OCI-LY7 (cell line): Measurements from ENCODE around the gene ATXN7L2. TPM values are rescaled to one million over a fixed set of nuclear protein-coding genes. Genes with fewer than 3 reads are reported as not detected.

Experiments used
- BruUV-seq: library from RNA; stranded (reverse); fragments of 400-500 nt; replicated peaks from 2 replicates; lab custom pipeline; 2021; lab: Mats Ljungman, UMichigan
- CTCF ChIA-PET: fragments of 300-600 bp; sonication (Branson Sonifier 250); formaldehyde crosslinking; loops from one replicate; lab custom pipeline; 2022; ENCODE audit warnings: antibody characterized with exemption; ENCODE audit not compliant: unreplicated experiment; lab: Charles Lee
- POLR2A ChIA-PET: fragments of 300-600 bp; sonication (Branson Sonifier 250); formaldehyde crosslinking; loops from one replicate; lab custom pipeline; 2022; ENCODE audit warnings: antibody characterized with exemption; lab: Charles Lee
- DNase-seq: peaks from one replicate; pipeline ENCODE4 v3.0.0-alpha.2; 2015; ENCODE audit warnings: low spot score
- H2AFZ ChIP-seq: fragments of 200-600 bp; sonication (generic), shearing (Covaris generic); 2 replicates; pipeline ENCODE4 v1.6.1; 2014; ENCODE audit warnings: mild to moderate bottlenecking, antibody characterized with exemption, low read length, moderate library complexity
- H3K27ac ChIP-seq: fragments of 200-600 bp; sonication (generic); 2 replicates; pipeline ENCODE4 v1.5.1; 2014; ENCODE audit warnings: mixed run types, low read depth, mild to moderate bottlenecking, moderate library complexity, low read length, inconsistent platforms; ENCODE audit not compliant: poor library complexity, severe bottlenecking
- H3K36me3 ChIP-seq: fragments of 200-600 bp; sonication (generic); 2 replicates; pipeline ENCODE4 v1.6.1; 2014; ENCODE audit warnings: mild to moderate bottlenecking, antibody characterized with exemption, low read length, moderate library complexity, mixed read lengths; ENCODE audit not compliant: insufficient read depth
- H3K4me1 ChIP-seq: fragments of 200-600 bp; sonication (generic); 2 replicates; pipeline ENCODE4 v1.5.1; 2014; ENCODE audit warnings: mild to moderate bottlenecking, low read length; ENCODE audit not compliant: insufficient read depth, poor library complexity, severe bottlenecking
- H3K4me2 ChIP-seq: fragments of 200-600 bp; sonication (generic); 2 replicates; pipeline ENCODE4 v1.6.1; 2014; ENCODE audit warnings: mild to moderate bottlenecking, low read length
- H3K4me3 ChIP-seq: fragments of 200-600 bp; sonication (generic); 2 replicates; pipeline ENCODE4 v1.5.1; 2014; ENCODE audit warnings: mild to moderate bottlenecking, low read depth, low read length; ENCODE audit not compliant: poor library complexity, severe bottlenecking
- H3K79me2 ChIP-seq: fragments of 200-600 bp; sonication (generic); 2 replicates; pipeline ENCODE4 v1.6.1; 2016; ENCODE audit warnings: low read depth, mild to moderate bottlenecking, low read length, moderate library complexity, mixed read lengths; ENCODE audit not compliant: insufficient read depth
- H3K9me2 ChIP-seq: fragments of 200-600 bp; sonication (generic); 2 replicates; pipeline ENCODE4 v1.6.1; 2016; ENCODE audit warnings: mild to moderate bottlenecking, low read length, mixed read lengths; ENCODE audit not compliant: insufficient read depth
- H3K9me3 ChIP-seq: fragments of 200-600 bp; sonication (generic); 2 replicates; pipeline ENCODE4 v1.6.1; 2014; ENCODE audit warnings: mild to moderate bottlenecking, mixed run types, low read length, mixed read lengths
- H4K20me1 ChIP-seq: fragments of 200-600 bp; sonication (generic); 2 replicates; pipeline ENCODE4 v1.6.1; 2014; ENCODE audit warnings: mild to moderate bottlenecking, antibody characterized with exemption, low read length, moderate library complexity, mixed read lengths; ENCODE audit not compliant: insufficient read depth
- CTCF ChIP-seq: fragments of 200-600 bp; sonication (generic); conservative IDR thresholded peaks from 2 replicates; pipeline ENCODE4 v1.5.1; 2014; ENCODE audit warnings: mild to moderate bottlenecking, antibody characterized with exemption, low read length, moderate library complexity, mixed read lengths
- EZH2phosphoT487 ChIP-seq: fragments of 200-600 bp; sonication (generic); IDR thresholded peaks from 2 replicates; pipeline ENCODE4 v1.6.1; 2018; ENCODE audit warnings: low read depth, borderline replicate concordance, mild to moderate bottlenecking, mixed run types, antibody characterized with exemption, low read length, moderate library complexity, mixed read lengths
- intact Hi-C: fragments of 100-400 bp; cut with micrococcal nuclease; formaldehyde crosslinking; loops from one replicate; pipeline ENCODE4 v1.10.0; 2022; ENCODE audit not compliant: unreplicated experiment
- total RNA-seq, 2 experiments: library from RNA; depleted of rRNA in 1 of 2; stranded (reverse); fragments of >200 nt in 1 of 2; shearing (Covaris generic) in 1 of 2; gene quantifications; 2 replicates each; pipeline ENCODE4 v1.2.3, GENCODE V29; 2014 to 2022

ATXN7L2 gene
- total RNA-seq, 2 experiments from 2014 or later: 6.5 to 8.2 TPM

GRCh38 chr1:109454497-109455133, 29.1 kb upstream of the ATXN7L2 start:
- Histone ChIP-seq H3K79me2 (no peaks in the 10 kb centered on the region), H3K9me2 (no peaks in the 10 kb centered on the region), H4K20me1 (no peaks in the 10 kb centered on the region), H3K4me1 (no peaks in the 10 kb centered on the region), H3K36me3 (no peaks in the 10 kb centered on the region), H3K27ac (no peak overlapping the region), H3K9me3 (peaks cover 28% of the 10 kb centered on the region), H3K4me2 (no peak overlapping the region), H2AFZ (no peak overlapping the region), H3K4me3 (no peak overlapping the region)
- peak; percentile 19 for DNase-seq
- ChIA-PET CTCF (no interaction called here), POLR2A (no interaction called here)
- no TSS peak for BruUV-seq
- TF ChIP-seq CTCF (no peak), EZH2phosphoT487 (no peak)
- intact Hi-C loops: no loop called here

GRCh38 chr1:109457819-109458218, 25.9 kb upstream of the ATXN7L2 start:
- H3K4me2 ChIP-seq: no peak overlapping the region
- H3K36me3 ChIP-seq: no peaks in the 10 kb centered on the region
- POLR2A ChIA-PET: no interaction called here
- intact Hi-C loops: no loop called here
- no peaks in the 10 kb centered on the region for H4K20me1 ChIP-seq
- H3K4me1 ChIP-seq: no peaks in the 10 kb centered on the region
- BruUV-seq: no TSS peak
- TF ChIP-seq EZH2phosphoT487 (no peak), CTCF (no peak)
- H3K79me2 ChIP-seq: no peaks in the 10 kb centered on the region
- H3K4me3 ChIP-seq: no peak overlapping the region
- peaks cover 28% of the 10 kb centered on the region for H3K9me3 ChIP-seq
- no peaks in the 10 kb centered on the region for H3K9me2 ChIP-seq
- H2AFZ ChIP-seq: no peak overlapping the region
- DNase-seq: no peak
- CTCF ChIA-PET: no interaction called here
- no peak overlapping the region for H3K27ac ChIP-seq

- no TSS peak for BruUV-seq
- Histone ChIP-seq H3K79me2 (no peaks in the 10 kb centered on the region), H3K4me2 (no peak overlapping the region), H2AFZ (no peak overlapping the region), H4K20me1 (no peaks in the 10 kb centered on the region), H3K4me1 (no peaks in the 10 kb centered on the region), H3K4me3 (no peak overlapping the region), H3K9me2 (no peaks in the 10 kb centered on the region), H3K27ac (no peak overlapping the region), H3K9me3 (no peaks in the 10 kb centered on the region), H3K36me3 (no peaks in the 10 kb centered on the region)
- CTCF ChIA-PET: no interaction called here
- no peak for TF ChIP-seq EZH2phosphoT487
- no peak for TF ChIP-seq CTCF
- POLR2A ChIA-PET: no interaction called here
- DNase-seq: no peak
- intact Hi-C loops: no loop called here
Measured at GRCh38 chr1:109466125-109466451, 17.6 kb upstream of the ATXN7L2 start.
